GM19351 (cell line): ENCODE measurements around the gene EPHA5.

ENCODE experiments used
- ATAC-seq: cut with Tn5 transposase; IDR thresholded peaks from one replicate; pipeline ENCODE4 v1.9.1; 2021; ENCODE audit warnings: mild to moderate bottlenecking, moderate library complexity; ENCODE audit not compliant: unreplicated experiment

EPHA5 gene

DNA sequence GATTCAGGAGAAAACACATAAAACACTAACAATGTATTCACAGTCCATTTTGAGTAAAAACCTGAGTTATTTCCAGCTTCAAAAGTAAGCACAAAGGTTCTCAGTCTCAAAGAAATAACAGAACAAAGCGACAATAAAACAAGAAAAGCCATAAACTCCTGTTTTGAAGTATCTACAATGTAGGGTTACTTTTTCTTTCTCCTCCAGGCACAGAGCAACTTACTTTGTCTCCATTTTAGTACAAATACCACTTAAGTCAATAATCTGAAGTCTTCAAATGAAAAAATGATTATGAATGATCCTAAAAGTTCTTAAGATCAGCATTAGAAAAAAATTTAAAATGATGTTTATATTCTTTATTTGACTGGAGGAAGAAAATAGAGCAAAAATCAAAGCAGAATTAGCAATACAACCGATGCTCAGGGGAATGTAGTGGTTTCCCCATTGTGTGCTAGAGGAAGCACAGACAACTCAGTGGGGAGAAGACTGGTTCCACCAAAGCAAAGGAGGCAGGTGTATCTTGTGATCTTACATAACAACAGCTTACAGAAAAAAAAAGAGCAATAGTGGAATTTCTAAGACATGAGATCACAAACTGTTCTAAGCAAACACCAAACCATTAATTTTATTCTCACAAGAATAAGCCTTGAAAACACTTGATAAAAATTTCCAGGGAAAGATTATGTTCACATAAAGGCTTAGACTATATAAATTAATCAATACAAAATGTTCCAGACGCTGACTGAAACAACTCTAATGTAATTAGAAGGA is 35.1 kb downstream of the EPHA5 start:
- no peak for ATAC-seq

DNA sequence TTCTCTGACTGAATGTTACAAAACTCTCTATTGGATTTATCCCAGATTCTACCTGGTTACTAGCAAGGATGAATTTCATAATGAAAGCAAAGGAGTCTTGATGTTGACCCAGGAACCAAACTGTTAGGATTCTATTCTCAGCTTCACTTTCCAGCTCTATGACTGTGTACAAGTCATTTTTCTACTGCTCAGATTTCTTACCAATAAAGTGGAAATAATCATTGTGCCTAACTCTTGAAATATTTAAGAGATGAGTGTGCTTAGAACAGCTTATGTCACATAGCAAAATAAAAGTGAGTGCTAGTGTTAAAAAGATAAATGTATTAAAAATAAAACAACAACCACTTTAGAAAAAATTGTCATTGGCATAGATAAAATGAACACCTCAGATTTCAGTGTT is 45.6 kb downstream of the EPHA5 start:
- no peak for ATAC-seq

DNA sequence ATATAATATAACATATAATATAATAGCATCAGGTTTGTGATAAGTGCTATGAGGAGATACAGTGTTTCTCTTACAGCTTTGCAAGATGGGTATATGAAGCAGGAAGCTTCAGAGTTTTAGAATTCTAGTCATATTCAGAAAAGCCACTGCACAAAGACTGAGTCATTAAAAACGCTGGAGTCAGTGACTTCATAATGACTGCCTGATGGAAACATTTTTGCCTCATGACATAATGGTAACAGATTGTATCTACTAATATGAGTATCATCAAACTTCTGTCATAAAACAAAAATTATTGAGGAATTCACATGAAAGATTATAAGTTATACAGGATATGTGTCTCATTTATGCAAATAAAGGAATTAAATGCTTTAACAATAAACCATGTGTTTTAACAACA is 46.8 kb downstream of the EPHA5 start:
- no peak for ATAC-seq

DNA sequence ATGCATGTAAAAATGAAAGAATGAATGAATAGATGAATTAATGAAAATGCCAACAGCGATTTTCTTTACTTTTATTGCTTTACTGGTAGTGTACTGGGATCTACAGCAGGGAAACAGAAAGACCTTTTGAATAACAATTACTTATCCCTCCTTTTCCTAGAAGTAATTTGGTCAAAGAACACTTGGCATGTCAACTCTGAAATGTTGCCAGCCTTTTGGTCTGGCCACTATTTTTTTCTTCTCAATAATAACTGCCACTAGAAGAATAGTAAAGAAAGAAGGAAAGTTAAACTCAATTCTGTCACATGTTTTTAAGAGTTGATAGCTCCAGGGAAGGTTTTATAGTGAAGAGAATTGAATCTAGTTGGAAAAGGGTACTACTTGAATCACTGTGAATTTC is 52.9 kb downstream of the EPHA5 start:
- ATAC-seq, result no peak

DNA sequence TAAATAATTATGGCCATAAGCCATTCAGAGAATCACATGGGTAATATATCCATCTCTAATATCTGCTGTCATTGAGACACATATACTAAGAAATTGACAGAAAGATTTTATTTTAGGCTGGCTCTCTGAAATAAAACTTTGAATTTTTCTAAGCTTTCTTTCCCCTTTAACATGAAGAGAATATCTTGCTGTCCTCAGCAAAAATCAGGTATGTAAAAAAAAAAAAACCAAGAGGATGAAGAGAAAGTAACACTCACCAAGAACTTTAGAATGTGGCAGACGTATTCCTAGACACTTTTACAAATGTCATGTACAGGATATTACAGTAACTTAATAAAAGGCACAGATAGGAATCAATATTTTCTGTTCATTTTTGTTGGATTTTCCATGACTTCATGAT is 65.8 kb downstream of the EPHA5 start:
- ATAC-seq, result no peak

DNA sequence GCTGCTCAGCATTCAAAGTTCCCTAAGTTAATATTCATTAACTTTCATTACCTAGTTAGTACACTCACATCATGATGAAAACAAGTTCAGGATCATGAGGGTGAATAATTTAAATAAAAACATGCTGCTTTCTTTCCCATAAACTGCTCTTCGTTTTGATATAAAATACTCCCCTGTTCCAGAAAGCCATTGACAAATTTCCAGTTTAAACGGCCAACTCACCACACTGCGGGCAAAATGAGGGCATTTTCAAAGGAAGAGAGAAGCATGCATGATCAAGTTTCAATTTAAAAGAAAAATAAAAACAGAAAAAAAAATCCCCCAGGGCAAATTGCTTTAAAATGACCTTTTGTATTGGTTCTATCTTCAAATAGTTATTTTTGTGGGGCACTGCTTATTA is 69.6 kb downstream of the EPHA5 start:
- no peak for ATAC-seq

DNA sequence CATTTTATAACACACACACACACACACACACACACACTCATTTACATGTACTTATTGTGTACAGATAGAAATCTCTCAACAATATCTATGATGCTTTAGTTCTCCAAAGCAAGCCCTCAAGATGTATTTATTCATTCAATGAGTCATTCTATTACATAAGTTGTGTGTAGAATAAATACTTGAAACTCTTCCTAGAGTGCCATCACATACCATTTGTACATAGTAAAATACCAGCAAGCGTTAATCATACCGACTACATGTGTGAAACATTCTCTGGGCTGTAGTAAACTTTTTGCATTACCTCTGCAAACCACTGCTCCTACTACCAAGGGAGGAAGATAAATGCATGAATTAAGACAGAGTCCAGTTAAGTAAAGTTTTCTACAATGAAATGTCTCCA is 70.9 kb downstream of the EPHA5 start:
- no peak for ATAC-seq

DNA sequence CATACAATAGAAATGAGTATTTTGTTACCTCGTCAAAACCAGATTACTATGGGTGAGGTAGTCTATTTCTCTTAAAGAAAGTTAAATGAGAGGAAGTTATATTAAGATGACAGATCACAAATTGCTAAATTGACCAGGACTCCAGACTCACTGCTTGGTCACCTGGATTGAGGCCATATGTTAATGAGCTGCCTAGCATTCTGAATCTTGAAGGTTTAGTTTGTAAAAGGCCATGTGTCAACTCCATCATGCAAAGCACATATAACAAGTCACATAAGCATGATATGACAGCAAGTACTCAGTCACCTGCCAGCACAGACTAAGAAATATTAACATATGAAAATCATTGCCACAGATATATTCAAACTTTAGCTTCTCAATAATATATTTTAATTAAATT is 72.6 kb downstream of the EPHA5 start:
- no peak for ATAC-seq

DNA sequence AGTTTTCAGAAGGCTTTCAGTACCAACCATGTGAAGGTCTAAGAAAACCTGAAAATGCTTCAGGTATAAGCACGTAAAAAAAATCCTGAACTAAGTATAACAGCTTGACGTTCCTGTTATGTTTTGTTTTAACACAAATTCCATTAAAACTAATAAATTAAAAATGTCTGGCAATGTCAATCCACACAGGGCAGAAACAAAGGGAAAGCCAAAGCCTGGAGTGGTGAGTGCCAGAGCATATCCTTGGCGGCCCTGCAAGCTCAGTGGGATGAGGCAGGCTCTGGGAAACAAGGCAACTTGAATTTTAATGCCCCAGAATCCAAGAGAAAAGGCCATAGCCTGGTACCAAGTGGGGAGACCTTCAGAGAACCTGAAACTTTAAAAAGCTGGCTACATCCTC is 78.2 kb downstream of the EPHA5 start:
- no peak for ATAC-seq

DNA sequence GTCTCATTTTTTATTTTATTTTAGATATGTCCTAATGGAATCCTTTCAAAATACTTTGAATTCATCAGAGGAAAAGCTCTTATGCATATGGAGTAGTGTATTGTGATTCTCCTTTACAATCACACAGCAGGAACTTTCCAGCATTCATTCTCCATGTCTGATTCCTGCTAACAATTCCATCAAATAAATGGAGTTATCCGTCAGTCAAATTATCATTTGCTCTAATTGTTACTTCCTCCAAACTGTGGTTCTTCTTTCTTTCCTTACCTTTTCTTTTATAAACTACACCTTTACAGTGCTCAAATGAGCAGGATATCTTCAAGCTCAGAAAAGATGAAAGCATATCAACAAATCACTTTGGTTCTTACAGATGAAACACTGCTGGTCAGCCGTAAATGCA is 80.4 kb downstream of the EPHA5 start:
- ATAC-seq, result no peak

DNA sequence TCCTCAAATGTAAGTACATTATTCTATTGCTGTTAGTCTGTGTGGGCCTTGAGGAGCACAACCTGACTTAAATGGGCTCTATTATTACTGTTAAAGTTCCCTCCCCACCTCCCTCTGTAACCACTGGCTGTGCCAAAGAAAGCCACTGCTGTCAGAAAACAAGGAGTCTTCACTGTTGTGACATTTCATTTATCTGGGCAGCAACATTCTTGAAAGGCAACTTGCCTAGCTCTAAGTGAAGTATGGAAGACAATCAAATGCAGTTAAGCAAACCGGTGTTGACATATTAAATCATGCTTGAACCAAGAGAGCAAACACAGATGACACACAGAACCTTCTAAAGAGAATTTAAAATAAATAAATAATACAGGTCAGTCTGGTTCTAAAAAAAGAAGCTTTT is 81.0 kb downstream of the EPHA5 start:
- no peak for ATAC-seq

DNA sequence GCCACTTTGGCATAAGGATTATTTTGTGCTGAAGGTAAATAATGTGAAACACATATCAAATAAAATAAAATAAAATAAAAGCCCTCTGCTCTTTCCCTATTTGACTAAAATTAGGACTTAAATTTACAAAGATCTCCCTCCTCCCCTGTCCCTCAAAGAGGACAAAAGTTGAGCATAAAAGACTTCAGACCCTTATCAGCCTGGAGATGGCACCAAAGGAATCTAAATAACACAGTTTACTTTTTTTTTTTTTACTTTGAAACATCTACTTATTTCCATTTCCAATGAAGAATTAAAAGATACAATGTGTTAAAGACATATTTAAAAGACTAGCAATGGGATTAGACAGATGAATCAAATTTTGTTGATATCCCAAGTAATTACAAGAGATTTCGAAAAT is 89.7 kb downstream of the EPHA5 start:
- ATAC-seq, result no peak

DNA sequence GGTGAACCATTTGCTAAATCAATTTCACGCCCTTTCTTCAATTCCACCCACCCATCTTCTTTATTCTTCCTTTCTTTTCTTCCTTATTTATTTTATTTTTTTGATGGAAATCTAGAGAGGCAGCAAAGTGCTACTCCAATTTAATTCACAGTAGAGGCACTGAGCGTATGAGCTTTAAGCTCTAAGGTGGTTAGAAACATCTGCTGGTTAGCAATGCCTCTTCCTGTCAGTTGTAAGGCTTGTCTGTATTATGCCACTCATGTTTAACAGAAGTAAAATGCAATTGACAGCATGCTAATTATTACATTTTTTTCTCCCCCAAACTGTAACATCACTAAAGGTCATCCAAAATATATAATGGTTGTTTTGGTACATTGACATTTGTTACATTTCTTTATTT is 103.8 kb downstream of the EPHA5 start:
- ATAC-seq, result no peak

DNA sequence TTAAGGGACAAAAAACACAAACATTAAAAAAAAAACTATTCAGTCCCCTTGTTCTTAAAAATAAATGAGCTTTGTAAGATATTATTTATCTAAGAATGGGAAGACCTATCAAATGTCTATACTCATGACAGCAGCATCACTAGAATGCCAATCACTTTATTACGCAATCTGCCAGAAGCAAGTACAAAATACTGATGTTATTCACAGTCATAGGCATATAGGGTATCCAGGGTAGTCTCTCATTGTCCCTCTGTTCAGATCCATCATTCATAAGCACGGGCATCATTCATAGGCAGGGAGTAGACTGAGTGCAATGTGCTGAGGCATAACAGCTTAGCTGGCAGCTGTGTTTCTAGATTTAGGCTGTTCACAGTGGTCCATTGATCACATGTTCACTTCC is 109.1 kb downstream of the EPHA5 start:
- ATAC-seq, result no peak

DNA sequence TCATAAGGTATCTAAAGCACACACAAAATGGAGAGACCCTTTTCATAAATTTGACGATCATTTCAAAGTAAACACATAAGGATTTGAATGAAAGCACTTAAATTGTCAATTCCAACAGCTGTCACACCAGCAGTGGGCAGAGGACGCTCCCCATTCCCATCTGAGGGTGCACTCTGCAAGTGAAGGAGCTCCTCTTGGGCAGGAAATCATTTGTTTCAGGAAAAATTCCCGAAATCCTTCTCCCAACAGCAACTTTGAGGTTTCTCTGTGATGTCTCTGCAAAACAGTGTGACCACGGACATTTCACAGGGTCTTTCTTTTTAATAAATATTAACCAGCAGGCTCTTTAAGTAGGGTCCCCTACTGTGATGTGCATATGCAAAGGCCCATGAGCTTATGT is 111.0 kb downstream of the EPHA5 start:
- no peak for ATAC-seq

DNA sequence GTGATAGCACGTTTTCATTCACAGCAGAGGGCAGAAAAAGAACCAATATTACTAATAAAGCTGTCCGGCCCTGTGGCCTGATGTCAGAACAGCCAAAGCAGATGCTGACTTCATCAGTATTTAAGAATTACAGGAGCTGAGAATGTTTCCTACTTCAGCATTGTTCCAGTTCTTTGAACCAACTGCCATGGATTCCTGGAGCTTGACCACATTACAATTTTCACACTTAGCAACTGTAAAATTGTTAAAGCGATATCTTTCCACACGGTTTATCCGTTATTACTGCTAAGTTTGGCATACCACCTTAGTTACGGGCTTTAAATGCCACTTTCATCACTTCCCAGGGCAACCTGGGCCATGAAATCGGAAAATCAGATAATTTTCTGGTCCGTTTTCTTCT is 118.2 kb downstream of the EPHA5 start:
- ATAC-seq, result no peak

DNA sequence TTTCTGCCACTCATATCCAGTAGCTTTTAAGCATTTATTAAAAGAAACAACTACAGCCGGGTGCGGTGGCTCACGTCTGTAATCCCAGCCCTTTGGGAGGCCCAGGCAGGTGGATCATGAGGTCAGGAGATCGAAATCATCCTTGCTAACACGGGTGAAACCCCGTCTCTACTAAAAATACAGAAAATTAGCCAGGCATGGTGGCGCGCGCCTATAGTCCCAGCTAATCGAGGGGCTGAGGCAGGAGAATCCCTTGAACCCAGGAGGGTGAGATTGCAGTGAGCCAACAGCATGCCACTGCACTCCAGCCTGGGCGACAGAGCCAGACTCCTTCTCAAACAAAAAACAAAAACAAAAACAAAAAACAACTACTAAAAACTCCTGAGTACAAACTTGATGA is 119.8 kb downstream of the EPHA5 start:
- ATAC-seq, result no peak

DNA sequence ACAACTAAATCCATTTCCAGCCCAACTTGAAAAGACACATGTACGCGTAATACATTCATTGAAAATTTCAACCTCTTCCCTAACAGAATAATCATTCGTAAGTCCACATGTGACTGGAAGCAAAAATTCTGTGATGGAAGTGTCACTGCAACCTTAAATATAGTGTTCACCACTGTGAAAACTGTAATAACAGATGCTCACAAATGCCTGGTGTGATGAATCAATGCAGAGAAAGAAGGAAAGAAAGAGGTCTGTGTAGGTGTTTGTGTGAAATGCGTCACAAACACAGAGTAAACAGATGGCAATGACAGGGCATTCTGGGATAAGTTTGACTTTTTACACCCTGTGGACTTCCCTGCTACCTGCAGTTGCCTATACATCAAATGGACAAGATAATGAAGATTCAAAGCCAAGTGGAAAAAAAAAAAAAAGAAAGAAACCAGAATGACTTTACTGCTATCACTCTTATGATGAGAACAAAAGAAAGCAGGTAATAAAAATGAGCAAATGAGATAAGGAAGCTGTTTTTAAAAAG is 123.3 kb downstream of the EPHA5 start:
- no peak for ATAC-seq

DNA sequence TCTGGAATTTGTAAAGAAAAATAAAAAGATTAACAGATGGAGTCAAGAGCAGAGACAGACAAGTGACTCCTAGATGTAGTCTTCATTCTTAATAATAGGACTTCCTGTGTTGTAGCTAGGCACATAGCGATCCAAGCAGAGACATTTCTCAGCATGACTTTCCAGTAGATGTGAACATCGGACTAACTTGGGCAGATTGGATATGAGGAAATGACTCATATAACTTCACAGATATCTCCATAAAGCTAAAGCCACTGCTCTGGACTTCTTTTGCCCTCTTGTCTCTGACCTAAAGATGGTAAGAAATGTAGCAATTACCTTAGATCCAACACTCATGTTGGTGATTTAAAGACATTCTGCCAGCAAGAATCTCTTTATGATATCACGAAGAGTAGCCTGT is 131.7 kb downstream of the EPHA5 start:
- no peak for ATAC-seq

DNA sequence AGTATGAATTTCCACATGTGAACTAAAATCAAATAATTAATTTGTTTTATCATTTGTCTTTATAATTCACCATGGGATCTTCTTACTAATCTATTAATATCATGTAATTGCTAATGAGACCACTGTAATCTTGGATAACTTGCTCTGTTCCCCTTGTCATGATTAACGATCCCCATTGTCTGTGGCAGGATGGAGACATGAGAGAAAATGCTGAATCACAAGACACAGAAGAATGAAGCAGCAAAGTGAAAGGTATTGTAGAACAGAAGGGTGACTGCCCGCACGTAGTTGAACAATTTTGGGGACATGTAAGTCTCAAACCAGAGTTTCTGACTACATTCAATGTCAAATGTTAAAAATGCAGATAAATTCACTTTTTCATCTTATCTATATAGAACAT is 135.2 kb downstream of the EPHA5 start:
- no peak for ATAC-seq

DNA sequence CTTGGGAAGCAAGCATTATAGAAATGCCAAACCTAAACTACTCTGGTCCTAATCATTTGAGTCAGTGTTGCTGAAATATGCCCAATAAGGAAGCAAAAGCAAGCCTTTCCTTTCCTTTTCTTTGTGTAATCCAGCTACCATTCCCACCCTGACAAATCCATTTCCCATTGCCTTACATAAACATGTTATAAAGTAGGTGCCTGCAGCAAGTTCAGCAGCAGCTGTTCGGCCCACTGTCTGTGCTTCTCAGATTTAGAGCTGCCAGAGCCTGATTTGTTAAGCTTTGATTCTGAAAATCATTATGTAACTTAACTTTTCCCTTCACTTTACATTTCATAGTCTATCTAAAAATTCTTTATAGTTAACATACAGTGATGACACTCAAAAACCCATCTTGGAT is 148.6 kb downstream of the EPHA5 start:
- ATAC-seq, result no peak

DNA sequence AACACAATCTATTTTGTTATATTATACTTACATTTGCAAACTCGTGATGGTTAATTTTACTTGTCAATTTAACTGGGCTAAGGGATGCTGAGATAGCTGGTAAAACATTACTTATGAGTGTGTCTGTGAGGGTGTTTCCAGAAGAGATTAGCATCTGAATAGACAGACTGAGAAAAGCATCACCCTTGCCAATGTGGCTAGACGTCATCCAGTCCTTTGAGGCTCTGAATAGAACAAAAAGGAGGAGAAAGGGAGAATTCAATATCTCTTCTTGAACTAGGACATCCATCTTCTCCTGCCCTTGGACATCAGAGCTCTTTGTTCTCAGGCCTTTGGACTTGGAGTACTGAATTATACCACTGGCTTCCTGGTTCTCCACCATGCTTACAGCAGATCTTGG is 154.6 kb downstream of the EPHA5 start:
- no peak for ATAC-seq

DNA sequence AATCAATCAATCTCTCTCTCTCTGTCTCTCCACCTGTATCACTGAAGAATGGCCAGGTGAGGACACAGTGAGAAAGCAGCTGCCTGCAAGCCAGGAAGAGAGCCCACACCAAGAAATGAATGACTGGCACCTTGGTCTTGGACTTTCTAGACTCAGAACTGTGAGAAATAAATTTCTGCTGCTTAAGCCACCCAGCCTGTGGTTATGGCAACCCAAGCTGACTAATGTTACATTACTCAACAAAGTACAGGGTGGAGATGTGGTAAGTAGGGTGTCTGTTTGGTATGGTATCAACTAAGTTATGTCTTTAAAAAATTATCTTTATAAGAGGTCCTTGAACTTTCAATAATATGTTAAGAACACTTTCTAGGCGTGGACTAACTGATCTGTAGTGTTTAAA is 159.3 kb downstream of the EPHA5 start:
- ATAC-seq, result no peak
